Cerebellar nuclear complex (tissue), 1 donor: ENCODE measurements around the gene HEPH.
"Not testable (repeated sequence)": the region's sequence is repeated elsewhere in the genome, so short reads cannot be mapped to it uniquely, and the experiment has no call there.

Experiments used
- DNase-seq, 2 experiments: peaks; one replicate each; lab custom pipeline; 2025; lab: John Stamatoyannopoulos, UW

HEPH gene, protein sequence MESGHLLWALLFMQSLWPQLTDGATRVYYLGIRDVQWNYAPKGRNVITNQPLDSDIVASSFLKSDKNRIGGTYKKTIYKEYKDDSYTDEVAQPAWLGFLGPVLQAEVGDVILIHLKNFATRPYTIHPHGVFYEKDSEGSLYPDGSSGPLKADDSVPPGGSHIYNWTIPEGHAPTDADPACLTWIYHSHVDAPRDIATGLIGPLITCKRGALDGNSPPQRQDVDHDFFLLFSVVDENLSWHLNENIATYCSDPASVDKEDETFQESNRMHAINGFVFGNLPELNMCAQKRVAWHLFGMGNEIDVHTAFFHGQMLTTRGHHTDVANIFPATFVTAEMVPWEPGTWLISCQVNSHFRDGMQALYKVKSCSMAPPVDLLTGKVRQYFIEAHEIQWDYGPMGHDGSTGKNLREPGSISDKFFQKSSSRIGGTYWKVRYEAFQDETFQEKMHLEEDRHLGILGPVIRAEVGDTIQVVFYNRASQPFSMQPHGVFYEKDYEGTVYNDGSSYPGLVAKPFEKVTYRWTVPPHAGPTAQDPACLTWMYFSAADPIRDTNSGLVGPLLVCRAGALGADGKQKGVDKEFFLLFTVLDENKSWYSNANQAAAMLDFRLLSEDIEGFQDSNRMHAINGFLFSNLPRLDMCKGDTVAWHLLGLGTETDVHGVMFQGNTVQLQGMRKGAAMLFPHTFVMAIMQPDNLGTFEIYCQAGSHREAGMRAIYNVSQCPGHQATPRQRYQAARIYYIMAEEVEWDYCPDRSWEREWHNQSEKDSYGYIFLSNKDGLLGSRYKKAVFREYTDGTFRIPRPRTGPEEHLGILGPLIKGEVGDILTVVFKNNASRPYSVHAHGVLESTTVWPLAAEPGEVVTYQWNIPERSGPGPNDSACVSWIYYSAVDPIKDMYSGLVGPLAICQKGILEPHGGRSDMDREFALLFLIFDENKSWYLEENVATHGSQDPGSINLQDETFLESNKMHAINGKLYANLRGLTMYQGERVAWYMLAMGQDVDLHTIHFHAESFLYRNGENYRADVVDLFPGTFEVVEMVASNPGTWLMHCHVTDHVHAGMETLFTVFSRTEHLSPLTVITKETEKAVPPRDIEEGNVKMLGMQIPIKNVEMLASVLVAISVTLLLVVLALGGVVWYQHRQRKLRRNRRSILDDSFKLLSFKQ

DNA sequence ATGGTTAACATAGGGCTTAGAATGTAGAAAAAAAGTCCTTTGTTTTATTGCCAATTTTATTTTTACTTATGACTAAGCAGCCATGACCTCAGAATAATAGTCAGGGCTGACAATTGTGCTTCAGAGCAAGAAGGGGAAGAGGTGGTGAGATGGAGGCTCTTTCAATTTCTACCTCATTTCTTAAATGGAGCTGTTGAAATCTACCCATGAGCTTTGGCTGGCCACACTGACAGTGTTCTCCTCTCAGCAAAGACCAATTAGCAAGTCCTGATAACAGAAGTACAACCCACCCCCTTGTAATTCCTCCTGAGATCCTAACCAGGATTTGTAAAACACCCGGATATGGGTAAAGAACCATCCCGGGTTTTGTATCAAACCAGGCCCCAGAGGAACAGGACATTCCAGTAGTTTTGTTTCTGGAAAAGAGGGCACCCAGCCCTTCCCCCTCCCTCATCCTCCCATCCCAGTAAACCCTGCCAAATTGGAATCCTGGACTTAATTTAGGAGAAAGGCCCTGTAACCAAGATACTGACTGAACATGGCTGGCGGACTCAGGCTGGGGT is at the start of gene HEPH:
HEPH (plus strand) TSS at position 399 of the 563 bp plus-strand sequence. CDS start 6,324 bp downstream, outside the sequence.
- DNase-seq = no peak

DNA sequence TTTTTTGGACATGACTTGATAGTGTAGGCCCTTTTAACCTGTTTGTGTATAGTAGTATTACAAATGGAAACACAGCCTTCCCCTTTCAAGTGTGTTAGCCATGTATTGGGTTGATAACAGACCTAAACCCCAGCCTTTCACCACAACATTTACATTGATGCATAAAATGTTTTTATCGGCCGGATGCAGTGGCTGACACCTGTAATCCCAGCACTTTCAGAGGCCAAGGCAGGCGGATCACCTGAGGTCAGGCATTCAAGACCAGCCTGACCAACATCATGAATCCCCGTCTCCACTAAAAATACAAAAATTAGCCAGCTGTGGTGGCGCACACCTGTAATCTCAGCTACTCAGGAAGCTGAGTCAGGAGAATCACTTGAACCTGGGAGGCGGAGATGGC is 45.3 kb upstream of the HEPH start:
- not testable (repeated sequence) for DNase-seq

DNA sequence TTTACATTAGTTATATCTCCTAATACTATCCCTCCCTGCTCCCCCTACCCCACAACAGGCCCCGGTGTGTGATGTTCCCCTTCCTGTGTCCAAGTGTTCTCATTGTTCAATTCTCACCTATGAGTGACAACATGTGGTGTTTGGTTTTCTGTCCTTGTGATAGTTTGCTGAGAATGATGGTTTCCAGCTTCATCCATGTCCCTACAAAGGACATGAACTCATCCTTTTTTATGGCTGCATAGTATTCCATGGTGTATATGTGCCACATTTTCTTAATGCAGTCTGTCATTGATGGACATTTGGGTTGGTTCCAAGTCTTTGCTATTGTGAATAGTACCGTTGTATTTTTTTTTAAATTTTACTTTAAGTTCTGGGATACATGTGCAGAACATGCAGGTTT is 42.7 kb upstream of the HEPH start:
- DNase-seq = not testable (repeated sequence)

DNA sequence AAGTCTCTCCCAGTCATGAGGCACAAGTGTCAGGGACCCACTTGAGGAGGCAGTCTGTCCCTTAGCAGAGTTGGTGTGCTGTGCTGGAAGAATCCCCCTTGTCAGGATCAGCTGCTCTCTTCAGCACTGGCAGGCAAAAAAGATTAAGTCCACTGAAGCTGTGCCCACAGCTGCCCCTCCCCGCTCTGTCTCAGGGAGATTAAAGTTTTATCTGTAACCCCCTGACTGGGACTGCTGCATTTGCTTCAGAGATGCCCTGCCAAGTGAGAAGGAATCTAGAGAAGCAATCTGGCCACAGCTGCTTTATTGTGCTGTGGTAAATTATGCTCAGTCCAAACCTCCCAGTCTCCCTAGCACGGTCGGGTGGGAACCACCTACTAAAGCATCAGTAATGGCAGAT is 37.4 kb upstream of the HEPH start:
- no peak for DNase-seq

DNA sequence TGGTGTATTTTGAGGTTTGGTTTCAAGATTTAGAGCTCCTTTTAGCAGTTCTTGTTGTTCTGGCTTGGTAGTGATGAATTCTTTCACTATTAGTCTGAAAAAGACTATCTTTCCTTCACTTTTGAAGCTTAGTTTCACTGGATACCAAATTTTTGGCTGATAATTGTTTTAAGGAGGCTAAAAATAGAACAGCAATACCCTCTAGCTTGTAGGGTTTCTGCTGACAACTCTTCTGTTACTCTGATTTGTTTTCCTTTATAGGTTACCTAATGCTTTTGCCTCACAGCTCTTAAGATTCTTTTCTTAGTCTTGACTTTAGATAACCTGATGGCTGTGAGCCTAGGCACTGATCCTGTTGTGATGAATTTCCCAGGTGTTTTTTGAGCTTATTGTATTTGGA is 33.6 kb upstream of the HEPH start:
- DNase-seq = no peak

DNA sequence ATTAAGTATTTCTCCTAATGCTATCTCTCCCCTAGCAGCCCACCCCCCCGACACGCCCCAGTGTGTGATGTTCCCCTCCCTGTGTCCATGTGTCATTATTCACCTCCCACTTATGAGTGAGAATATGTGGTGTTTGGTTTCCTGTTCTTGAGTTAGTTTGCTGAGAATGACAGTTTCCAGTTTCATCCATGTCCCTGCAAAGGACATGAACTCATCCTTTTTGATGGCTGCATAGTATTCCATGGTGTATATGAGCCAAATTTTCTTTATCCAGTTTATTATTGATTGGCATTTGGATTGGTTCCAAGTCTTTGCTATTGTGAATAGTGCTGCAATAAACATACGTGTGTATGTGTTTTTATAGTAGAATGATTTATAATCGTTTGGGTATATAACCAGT is 28.8 kb upstream of the HEPH start:
- not testable (repeated sequence) for DNase-seq

DNA sequence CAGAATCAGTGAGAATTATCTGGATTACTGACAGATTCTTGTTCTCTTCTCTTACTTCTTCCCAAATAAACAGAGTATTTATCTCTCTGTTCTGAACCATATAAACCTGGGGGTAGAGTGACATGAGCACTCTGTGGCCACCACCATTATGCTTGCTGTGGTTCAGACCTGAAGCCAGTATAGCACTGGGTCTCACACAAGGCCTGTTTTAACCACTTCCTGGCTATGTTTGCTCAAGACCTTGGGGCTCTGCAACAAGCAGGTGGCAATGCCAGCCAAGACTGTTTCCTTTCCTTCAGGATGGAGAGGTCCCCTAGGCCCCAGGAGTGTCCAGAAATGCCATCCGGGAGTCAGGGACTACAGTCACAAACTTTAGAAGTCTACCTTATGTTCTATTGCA is 21.7 kb upstream of the HEPH start:
- no peak for DNase-seq

DNA sequence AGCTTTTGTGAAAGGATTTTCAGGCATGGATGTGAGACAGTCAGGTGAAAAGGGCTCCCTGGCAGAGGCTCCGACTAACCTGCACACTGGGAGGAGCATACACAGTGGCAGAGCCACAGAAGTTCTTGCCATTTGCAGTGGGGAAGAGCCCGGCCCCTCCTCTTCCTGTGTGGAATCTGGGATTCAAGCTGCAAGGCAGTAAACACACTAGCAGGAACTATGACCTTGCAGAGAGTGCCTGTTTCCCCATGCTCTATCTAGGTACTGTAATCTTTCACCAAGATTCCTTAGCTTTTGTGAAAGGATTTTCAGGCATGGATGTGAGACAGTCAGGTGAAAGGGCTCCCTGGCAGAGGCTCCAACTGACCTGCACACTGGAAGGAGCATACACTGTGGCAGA is 19.8 kb upstream of the HEPH start:
- DNase-seq = no peak

DNA sequence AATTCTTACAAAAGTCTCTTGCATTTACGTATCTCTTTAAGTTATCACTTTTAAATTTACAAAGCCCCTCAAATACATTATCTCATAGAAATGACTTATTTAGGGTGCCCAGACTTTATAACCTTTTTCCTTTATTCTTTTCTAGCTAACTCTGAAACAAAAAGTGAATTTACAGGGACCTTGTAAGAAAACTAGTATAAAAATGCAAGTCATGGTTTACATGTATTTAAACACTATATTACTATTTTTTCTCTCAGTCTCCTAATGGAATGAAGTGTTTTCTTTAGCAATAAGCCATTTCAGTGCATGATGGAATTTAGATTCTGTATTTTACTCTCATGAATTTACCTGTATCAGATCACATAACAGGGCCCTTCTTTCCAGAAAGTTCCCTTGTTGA is 14.5 kb upstream of the HEPH start:
- no peak for DNase-seq

DNA sequence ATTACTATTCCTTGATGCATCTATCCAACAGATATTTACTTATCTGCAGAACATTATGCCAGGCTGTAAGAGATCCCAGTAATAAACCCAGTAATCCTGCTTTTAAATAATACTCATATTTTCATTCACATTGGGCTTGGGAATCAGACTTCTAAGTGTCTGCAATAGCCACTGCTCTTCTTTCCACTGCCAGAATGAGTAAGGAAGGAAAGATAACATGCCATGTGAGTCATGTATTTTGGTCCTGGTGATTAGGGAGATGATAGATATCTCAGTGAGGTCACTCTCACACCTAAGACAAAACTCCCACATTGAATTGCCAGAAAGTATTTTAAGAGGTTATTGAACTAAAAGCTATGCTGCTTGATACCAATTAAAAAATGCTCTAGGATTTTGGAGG is 13.9 kb upstream of the HEPH start:
- DNase-seq = no peak

DNA sequence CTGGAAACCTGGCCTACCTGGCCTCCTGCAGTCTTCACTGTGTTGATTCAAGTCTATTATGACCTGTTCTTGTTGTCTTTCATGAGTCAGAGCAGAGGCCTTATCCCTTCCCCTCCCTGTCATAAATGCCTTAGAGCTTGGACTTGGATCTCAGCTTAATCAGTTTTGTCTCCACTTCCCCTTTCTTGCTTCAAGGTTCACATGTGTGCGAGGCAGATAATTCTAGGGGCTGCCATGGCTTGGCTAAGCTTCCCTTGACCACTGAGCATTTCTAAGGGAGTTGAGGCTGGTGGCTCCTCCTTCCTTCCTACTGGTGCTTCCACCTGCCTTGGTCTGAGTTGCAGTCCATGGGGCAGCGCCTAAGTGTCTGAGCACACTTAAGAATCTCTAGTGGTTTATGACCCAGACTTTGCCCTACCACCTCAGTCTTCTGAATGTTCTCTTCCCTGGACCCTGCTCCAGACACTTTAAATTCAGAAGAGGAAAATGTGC is 1.7 kb upstream of the HEPH start:
- no peak for DNase-seq

DNA sequence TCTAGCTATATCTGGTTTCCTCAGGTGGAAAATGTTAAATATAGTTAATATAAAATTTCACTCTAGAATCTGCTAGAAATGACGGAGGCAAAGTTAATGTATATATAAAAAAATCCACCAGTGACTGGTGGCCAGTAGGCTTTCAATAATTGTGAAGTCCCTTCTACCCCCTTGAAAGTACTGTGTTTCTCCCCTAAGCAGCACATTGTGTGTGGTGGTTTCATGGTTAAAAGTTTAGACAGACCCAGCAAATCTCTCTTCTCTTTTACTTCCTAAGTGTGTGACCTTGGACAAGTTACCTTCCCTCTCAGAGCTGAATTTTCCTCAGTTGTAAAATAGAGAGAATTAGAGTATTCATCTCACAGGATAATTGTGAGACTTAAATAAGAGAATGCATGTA is 600 bp upstream of the HEPH start:
- DNase-seq = no peak

DNA sequence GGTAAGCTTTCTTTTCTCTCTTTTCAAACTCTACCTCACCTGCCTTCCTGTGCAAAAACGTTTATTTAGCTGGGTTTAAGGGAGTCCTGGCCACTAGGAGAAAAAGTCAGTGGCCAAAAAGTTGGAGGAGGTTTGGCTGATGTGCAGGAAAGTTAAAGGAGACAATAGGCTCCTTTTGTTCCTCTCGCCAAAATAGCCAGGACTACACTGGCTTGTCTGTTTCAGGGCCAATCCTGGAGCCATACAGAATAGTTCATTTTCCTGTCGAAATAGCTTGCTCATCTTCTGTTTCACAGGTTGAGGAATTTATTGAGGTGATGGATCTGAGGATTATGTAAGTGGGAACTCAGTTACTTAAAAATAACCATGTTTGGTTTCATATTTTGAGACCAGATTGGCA is 423 bp downstream of the HEPH start:
- DNase-seq = no peak

DNA sequence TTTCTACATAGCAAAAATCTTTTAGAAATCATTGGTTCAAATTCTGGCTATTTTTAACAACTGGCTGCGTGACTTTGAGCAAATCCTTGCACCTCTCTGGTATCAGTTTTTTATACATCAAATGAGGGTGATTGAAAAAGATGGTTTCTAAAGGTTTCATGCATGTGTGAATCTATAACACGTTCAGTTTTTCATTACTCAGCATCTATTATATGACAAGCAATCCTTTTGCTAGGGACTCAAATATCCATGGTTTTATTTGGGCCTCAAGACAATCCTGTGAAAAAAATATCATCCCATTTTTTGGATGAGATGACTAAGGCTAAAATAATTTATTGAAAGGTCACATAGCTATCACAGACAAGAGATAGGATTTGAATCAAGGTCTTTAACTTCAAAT is 884 bp downstream of the HEPH start:
- DNase-seq = no peak

DNA sequence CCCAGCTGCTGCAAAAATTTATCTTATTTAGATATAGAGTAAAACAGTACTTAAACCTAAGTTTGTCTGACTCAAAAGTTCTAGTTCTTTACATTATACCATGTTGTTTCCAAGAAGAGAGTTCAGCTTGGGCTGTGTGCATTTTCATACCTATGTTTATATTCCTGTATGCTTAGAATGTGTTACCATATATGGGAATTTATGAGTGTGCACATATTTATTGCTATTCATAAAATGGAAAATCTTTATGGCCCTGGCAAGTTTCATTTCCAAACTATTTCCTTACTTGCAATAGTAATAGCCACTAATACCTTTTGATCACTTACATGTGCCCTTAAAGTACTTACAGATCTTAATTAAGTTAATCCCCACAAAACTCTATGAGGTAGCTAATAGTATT is 2.6 kb downstream of the HEPH start:
- no peak for DNase-seq

DNA sequence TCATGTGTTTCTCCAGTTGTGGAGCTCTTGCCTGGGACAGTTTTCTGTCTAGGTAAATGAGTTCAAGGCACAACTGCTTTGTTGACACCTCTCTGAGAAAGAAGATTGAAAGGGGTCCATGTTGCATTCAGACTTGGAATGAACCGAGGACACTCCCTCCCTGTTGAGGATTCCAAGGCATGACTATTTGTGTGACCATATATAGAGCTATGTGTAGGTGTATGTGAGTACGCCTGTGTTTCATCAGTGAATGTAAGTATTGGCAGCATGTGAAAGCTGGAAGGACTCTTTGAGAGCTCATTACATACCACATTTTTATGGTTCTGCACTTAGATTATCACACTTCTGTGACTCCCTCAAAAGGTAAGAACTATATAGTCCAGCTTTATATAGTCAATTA is 3.4 kb downstream of the HEPH start:
- no peak for DNase-seq

DNA sequence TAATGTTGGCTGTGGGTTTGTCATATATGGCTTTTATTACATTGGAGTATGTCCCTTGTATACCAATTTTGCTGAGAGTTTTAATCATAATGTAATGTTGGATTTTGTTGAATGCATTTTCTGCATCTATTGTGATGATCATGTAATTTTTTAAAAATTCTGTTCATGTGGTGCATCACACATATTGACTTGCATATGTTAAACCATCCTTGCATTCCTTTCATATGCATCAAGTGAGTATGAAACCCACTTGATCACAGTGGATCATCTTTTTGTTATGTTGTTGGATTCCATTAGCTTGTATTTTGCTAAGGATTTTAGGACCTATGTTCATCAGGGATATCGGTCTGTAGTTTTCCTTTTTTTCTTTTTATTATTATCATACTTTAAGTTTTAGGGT is 12.1 kb downstream of the HEPH start:
- no peak for DNase-seq

DNA sequence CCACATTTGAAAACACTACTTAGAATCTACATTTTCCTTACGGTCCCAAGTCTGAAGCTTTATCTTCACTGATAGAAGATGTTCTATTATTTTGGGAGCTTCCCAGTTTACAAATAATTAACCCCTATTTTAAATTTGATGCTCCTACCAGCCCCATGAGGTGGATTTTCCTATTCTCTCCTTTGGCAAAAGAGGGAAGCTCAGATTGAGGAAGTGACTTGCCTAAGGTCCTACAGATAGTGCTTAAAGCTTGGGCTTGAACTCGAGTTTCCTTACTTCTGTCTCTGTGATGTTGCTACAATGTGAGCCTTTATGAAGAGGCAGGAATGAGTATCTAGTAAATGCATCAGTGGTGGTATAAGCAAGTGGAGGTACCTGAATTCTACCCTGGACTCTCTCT is 27.5 kb downstream of the HEPH start:
- no peak for DNase-seq

DNA sequence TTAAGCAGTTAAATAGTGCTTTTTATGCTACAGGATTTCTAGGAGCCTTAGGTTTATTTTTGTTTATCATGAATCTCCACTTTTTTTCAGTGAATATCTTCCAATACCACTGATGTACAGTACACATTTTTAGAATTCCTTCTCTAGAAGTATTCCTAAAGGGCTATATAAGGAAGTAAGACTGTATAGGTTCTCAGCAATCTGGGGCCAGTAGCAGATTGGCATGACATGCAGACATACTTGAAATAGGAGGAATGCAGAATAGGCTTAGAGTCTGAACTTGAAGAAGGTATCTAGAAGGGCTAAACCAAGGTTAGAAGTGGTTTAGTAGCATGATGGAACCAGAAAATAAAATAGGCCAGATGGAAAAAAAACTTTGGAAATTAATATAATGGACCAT is 29.8 kb downstream of the HEPH start:
- DNase-seq = no peak

DNA sequence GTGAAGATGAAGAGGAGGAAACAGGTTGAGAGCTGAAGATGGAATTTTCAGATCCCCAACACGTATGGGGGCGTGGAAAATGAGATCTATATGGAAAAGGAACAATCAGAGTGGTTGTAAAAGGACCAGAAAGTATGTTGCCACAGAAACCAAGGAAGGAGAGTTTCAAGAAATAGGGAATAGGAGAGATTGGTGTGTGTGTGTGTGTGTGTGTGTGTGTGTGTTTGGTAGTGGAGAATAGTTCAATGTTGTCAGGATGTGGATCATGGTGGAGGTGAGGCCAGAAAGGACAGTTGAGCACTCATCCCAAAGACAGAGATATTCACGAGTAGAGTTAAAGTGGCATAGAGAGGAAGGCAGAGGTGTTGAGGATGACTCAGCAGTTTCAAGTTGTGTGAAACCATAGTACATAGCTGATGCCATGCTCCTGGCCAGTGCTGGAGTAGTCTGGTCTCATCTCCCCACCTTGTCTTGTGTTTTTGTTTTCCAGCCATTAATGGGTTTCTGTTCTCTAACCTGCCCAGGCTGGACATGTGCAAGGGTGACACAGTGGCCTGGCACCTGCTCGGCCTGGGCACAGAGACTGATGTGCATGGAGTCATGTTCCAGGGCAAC is 36.1 kb downstream of the HEPH start:
- DNase-seq = no peak
